SU-DHL-6 (cell line): ENCODE measurements around the gene STT3B.

Source experiments
- EZH2phosphoT487 ChIP-seq: fragments of 200-600 bp; sonication (generic), shearing (Covaris generic); conservative IDR thresholded peaks from 2 replicates; pipeline ENCODE4 v1.6.1; 2018; ENCODE audit warnings: mild to moderate bottlenecking, antibody characterized with exemption, low read length, moderate library complexity, mixed read lengths
- TF ChIP-seq, protein P1 (sequence below): fragments of 200-600 bp; sonication (generic); IDR thresholded peaks from one replicate; pipeline ENCODE4 v1.5.1; 2017; ENCODE audit warnings: antibody characterized with exemption, mild to moderate bottlenecking, low read length, moderate library complexity; ENCODE audit not compliant: insufficient read depth, poor library complexity, severe bottlenecking

DNA sequence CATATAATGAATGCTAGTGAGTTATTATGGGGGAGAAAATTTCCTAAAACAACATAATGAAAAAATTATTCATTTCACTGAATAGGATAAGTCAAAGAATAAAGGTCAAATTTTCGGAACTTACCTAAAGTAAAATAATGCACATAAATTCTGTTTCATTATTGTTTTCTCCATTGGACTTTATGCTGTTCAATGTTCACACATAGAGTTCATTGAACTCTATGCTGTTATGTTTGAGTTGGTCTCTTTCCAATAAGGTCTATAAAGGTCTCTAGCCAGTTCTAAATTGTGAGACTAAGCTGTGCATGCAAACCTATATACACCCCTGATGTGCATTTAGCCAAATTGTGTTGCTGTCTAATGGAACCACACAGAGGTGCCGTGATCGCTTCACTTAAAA lies 28.5 kb upstream of the STT3B start:
- TF ChIP-seq, protein P1, sequence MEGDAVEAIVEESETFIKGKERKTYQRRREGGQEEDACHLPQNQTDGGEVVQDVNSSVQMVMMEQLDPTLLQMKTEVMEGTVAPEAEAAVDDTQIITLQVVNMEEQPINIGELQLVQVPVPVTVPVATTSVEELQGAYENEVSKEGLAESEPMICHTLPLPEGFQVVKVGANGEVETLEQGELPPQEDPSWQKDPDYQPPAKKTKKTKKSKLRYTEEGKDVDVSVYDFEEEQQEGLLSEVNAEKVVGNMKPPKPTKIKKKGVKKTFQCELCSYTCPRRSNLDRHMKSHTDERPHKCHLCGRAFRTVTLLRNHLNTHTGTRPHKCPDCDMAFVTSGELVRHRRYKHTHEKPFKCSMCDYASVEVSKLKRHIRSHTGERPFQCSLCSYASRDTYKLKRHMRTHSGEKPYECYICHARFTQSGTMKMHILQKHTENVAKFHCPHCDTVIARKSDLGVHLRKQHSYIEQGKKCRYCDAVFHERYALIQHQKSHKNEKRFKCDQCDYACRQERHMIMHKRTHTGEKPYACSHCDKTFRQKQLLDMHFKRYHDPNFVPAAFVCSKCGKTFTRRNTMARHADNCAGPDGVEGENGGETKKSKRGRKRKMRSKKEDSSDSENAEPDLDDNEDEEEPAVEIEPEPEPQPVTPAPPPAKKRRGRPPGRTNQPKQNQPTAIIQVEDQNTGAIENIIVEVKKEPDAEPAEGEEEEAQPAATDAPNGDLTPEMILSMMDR: no peak
- no peak for TF ChIP-seq EZH2phosphoT487
